GM19351 (cell line): ENCODE measurements around the gene PECR.
"Not testable (repeated sequence)": the region's sequence is repeated elsewhere in the genome, so short reads cannot be mapped to it uniquely, and the experiment has no call there.

Source experiments
- ATAC-seq: cut with Tn5 transposase; IDR thresholded peaks from one replicate; pipeline ENCODE4 v1.9.1; 2021; ENCODE audit warnings: mild to moderate bottlenecking, moderate library complexity; ENCODE audit not compliant: unreplicated experiment

The PECR gene

GRCh38 chr2:216004697-216005283 is 76.8 kb downstream of the PECR start:
- ATAC-seq: peak; percentile 17

- no peak for ATAC-seq
Measured at GRCh38 chr2:216003876-216004696, 77.5 kb downstream of the PECR start.

GRCh38 chr2:216002693-216003092 is 78.9 kb downstream of the PECR start:
- ATAC-seq: no peak

- ATAC-seq: no peak
Measured at GRCh38 chr2:216002101-216002678, 79.4 kb downstream of the PECR start.

GRCh38 chr2:216001216-216002100 is 80.2 kb downstream of the PECR start:
- ATAC-seq: no peak

- no peak for ATAC-seq
Measured at GRCh38 chr2:215998636-215999035, 83.0 kb downstream of the PECR start.

GRCh38 chr2:215997219-215997618 is 84.4 kb downstream of the PECR start:
- no peak for ATAC-seq

GRCh38 chr2:215994911-215995310 is 86.7 kb downstream of the PECR start:
- ATAC-seq: no peak

- ATAC-seq: not testable (repeated sequence)
Measured at GRCh38 chr2:215988556-215989207, 92.9 kb downstream of the PECR start.
